ENCODE results near the gene MGA.

Gene MGA

DNA sequence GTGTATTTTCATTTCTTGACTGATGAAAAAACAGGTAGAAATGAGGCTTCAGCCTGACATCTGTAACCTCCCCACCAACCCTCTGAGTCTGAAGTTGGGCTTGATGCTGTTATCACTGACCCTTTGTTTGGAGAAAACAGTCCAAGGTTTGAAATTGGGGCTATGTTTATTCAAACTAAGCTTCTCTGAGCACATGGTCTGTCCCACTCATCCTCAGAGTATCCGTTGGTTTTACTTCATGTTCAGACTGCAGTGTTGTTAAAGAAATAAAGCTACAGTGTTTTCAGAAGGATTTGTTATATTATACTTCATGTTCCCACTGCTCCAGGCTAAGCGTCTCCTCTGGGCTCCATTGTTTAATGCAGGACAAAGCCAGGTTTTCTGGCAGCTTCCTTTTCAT is 120.1 kb downstream of the MGA start:
- TF ChIP-seq, protein P1, sequence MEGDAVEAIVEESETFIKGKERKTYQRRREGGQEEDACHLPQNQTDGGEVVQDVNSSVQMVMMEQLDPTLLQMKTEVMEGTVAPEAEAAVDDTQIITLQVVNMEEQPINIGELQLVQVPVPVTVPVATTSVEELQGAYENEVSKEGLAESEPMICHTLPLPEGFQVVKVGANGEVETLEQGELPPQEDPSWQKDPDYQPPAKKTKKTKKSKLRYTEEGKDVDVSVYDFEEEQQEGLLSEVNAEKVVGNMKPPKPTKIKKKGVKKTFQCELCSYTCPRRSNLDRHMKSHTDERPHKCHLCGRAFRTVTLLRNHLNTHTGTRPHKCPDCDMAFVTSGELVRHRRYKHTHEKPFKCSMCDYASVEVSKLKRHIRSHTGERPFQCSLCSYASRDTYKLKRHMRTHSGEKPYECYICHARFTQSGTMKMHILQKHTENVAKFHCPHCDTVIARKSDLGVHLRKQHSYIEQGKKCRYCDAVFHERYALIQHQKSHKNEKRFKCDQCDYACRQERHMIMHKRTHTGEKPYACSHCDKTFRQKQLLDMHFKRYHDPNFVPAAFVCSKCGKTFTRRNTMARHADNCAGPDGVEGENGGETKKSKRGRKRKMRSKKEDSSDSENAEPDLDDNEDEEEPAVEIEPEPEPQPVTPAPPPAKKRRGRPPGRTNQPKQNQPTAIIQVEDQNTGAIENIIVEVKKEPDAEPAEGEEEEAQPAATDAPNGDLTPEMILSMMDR (IDR thresholded peaks at IDR 0.05; ENCODE audit: borderline replicate concordance, insufficient read depth, low read depth, low read length), result no peak
- no peak overlapping the region for H3K4me3 ChIP-seq (ENCODE audit: low read depth, low read length)

DNA sequence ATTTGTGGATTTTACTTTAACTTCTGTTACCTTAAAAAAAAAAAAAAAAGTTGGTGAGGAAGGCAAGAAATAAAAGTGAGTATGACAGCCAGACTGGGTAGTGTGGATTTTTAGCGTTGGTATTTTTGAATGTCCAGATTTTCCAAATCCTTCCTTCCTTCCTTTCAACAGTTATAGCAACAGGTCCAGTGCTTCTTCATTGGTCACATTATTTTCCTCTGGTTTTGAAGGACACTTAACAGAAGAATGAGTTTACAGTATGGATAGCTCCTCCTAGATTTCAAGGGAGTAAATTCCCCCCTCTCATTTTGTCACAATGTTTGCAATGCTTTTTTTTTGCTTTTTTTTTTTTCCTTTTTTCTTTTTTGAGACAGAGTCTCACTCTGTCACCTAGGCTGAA is 120.5 kb downstream of the MGA start:
- H3K4me3 ChIP-seq (ENCODE audit: low read depth, low read length), result no peak overlapping the region
- TF ChIP-seq, protein P1 (IDR thresholded peaks at IDR 0.05; ENCODE audit: borderline replicate concordance, insufficient read depth, low read depth, low read length), result no peak

DNA sequence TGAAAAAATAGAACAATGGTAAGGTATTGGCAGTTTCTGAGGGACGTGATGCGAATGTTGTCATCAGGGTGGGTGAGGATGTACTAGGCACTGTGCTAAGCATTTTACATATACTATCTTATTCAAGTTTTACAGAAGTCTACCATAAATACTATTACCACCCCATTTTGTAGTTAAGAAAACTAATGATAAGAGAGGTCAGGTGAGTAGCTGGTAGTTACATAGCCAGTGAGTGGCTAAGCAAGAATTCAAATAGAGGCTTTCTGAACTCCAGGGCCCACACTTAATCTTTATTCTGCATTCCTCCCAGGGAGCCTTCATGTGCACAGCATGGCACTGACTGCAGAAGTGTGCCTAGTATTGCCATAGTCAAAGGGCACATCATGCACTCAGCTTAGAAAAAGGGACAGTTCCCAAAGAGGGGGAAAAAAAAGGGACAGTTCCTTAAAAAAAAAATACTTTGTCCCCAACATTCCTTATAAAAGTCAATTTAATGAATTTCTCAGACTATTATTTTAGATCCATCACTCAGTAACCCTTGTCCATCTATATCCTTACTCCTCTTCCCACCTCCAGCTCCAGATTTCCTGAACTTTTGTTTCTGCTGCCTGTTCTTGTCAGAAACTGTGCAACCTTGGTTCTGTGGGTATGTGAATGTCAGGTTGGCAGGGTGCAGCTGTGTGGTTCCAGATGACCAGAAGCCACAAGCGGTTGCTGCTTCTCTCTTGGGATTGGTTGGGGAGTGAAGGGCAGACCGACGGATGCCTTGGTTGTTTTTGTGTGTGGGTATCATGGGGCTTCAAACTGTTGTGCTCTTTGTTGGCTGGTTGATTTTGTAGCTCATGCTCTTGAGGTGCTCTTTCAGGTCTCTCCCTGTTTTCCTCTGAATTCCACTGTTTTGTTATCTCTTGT is 122.4 kb downstream of the MGA start:
- H3K4me3 ChIP-seq (ENCODE audit: low read depth, low read length), result no peak overlapping the region
- TF ChIP-seq, protein P1 (IDR thresholded peaks at IDR 0.05; ENCODE audit: borderline replicate concordance, insufficient read depth, low read depth, low read length), result no peak

DNA sequence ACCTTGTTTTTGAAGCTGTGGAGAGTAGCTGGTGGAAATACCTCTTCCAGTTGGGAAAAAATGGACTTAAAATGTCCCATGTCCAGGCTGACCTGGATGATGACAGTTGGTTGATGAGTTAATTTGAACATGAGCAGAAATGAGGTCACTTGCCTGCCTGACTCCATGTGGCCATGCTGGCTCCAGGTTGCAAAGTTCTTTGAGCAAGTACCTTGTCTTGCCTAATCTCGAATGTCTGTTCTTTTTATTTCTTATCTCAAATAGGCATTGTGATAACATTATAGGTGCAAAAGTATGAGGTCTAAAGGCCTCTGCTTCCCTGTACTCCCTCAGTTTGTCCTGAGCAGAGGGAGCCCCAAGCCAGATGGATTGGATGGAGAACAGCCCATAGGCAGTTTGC is 123.1 kb downstream of the MGA start:
- H3K4me3 ChIP-seq (ENCODE audit: low read depth, low read length), result no peak overlapping the region
- TF ChIP-seq, protein P1 (IDR thresholded peaks at IDR 0.05; ENCODE audit: borderline replicate concordance, insufficient read depth, low read depth, low read length), result no peak

DNA sequence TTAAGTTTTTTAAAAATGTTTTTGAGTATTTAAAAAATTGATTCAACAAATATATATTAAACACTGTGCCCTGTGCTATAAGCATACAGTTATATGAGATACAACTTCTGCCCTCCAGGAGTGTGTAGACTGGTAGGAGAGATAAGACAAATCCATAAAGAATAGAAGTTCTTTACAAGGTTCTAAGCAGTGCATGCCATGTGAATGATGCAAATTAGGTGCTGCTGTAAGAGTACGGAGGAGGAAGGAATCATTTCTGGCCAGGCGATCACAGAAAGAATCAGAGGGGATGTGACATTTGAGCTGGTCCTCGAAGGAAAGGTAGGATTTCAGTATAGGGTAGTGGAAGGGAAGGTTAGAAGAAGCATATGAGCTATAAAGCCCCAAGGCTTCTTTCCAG is 128.1 kb downstream of the MGA start:
- no peak overlapping the region for H3K4me3 ChIP-seq (ENCODE audit: low read depth, low read length)
- TF ChIP-seq, protein P1 (IDR thresholded peaks at IDR 0.05; ENCODE audit: borderline replicate concordance, insufficient read depth, low read depth, low read length), result no peak

DNA sequence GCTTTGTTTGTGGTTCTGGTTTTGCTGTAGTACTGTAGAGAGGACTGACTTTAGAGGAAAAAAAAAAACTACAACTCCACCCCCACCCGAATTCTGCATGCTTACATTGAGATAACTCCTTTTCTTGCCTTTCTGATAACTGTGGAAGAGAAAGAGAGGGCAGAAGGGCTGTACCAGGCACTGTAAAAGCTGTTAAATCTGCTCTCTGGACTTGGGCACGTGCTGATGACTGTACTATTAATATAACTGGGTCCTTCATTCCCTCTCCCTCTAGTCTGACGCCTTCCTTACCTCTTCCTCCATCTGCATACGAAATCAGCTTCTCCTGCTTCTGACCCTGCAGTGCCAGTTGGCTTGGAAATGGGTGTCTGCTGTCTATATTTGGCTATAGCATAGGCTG is 129.0 kb downstream of the MGA start:
- H3K4me3 ChIP-seq (ENCODE audit: low read depth, low read length), result no peak overlapping the region
- TF ChIP-seq, protein P1 (IDR thresholded peaks at IDR 0.05; ENCODE audit: borderline replicate concordance, insufficient read depth, low read depth, low read length), result no peak

DNA sequence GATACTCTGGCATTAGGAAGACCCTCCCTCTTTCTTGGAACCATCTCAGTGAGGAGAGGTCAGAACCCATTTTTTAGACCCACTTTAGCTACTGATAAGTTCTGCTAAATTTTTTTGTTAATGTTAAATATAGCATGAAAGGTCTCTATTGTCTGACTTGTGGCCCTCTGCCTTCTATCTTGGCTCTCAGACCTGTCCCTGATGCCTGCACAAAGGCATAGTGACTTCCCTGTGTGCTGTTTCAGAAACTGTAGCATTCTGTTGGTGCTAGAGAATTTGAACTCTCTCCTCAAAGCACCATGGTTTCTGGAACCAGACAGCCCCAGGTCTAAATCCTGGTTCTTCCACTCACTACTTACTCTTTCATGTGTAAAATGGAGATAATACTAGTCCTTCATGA is 129.5 kb downstream of the MGA start:
- no peak overlapping the region for H3K4me3 ChIP-seq (ENCODE audit: low read depth, low read length)
- TF ChIP-seq, protein P1 (IDR thresholded peaks at IDR 0.05; ENCODE audit: borderline replicate concordance, insufficient read depth, low read depth, low read length), result no peak

Measured in GM12875 (cell line).